ENCODE data around the gene RAI1. TPM values are rescaled to one million over a fixed set of nuclear protein-coding genes. Genes with fewer than 3 reads are reported as not detected.
A peak's percentile ranks its signal among the peaks of the same experiment; 100 is the strongest.

Gene RAI1
- total RNA-seq, 2 experiments from 2014 or later: 17.1 to 49.4 TPM

- POLR2A ChIA-PET: interaction anchor here (0.9 to 1.1 kb wide), 2 partner anchors 89 to 90 kb away, joined by 3 to 4 read pairs; no protein-coding TSS in a partner anchor
- Histone ChIP-seq H3K4me3 (ENCODE audit: low read depth, low read length, poor library complexity, severe bottlenecking) (no peak overlapping the region), H3K9me2 (ENCODE audit: insufficient read depth, low read length) (no peaks in the 10 kb centered on the region), H4K20me1 (ENCODE audit: insufficient read depth, low read length) (0 out of 2 replicates have a peak, but pooled peaks cover 4% of the 10 kb centered on the region), H3K36me3 (ENCODE audit: insufficient read depth, low read length) (no peaks in the 10 kb centered on the region), H2AFZ (ENCODE audit: low read length) (no peak overlapping the region), H3K4me2 (ENCODE audit: low read length) (0 out of 2 replicates have a peak overlapping the region, but pooled peaks have one; percentile 93), H3K4me1 (ENCODE audit: insufficient read depth, low read length, poor library complexity, severe bottlenecking) (peaks cover 84% of the 10 kb centered on the region), H3K9me3 (ENCODE audit: low read length) (no peaks in the 10 kb centered on the region), H3K27ac (ENCODE audit: low read depth, low read length, poor library complexity, severe bottlenecking) (no peak overlapping the region), H3K79me2 (ENCODE audit: insufficient read depth, low read depth, low read length) (peaks cover 57% of the 10 kb centered on the region; the same call in 1 of the 2 replicates)
- CTCF ChIA-PET (ENCODE audit: unreplicated experiment): no interaction called here
- DNase-seq (ENCODE audit: low spot score): no peak
- intact Hi-C loops (cut with micrococcal nuclease; ENCODE audit: unreplicated experiment): no loop called here
- TSS peak; percentile 10 for BruUV-seq (replicated peaks)
- TF ChIP-seq EZH2phosphoT487 (IDR thresholded peaks at IDR 0.05; ENCODE audit: borderline replicate concordance, low read depth, low read length): no peak
- no peak for TF ChIP-seq CTCF (conservative IDR thresholded peaks at IDR 0.05; ENCODE audit: low read length)
Measured at GRCh38 chr17:17696085-17696484, 14.8 kb downstream of the RAI1 start.

- Histone ChIP-seq H3K4me2 (ENCODE audit: low read length) (no peak overlapping the region), H3K79me2 (ENCODE audit: insufficient read depth, low read depth, low read length) (peaks cover 54% of the 10 kb centered on the region; the same call in 1 of the 2 replicates), H3K27ac (ENCODE audit: low read depth, low read length, poor library complexity, severe bottlenecking) (no peak overlapping the region), H3K36me3 (ENCODE audit: insufficient read depth, low read length) (no peaks in the 10 kb centered on the region), H3K4me1 (ENCODE audit: insufficient read depth, low read length, poor library complexity, severe bottlenecking) (peaks cover 74% of the 10 kb centered on the region), H3K4me3 (ENCODE audit: low read depth, low read length, poor library complexity, severe bottlenecking) (no peak overlapping the region), H2AFZ (ENCODE audit: low read length) (no peak overlapping the region), H3K9me2 (ENCODE audit: insufficient read depth, low read length) (no peaks in the 10 kb centered on the region), H3K9me3 (ENCODE audit: low read length) (no peaks in the 10 kb centered on the region), H4K20me1 (ENCODE audit: insufficient read depth, low read length) (0 out of 2 replicates have a peak, but pooled peaks cover 9% of the 10 kb centered on the region)
- ChIA-PET CTCF (ENCODE audit: unreplicated experiment) (no interaction called here), POLR2A (no interaction called here)
- intact Hi-C loops (cut with micrococcal nuclease; ENCODE audit: unreplicated experiment): no loop called here
- DNase-seq (ENCODE audit: low spot score): no peak
- BruUV-seq (replicated peaks): no TSS peak
- TF ChIP-seq CTCF (conservative IDR thresholded peaks at IDR 0.05; ENCODE audit: low read length) (no peak), EZH2phosphoT487 (IDR thresholded peaks at IDR 0.05; ENCODE audit: borderline replicate concordance, low read depth, low read length) (no peak)
Measured at GRCh38 chr17:17696882-17697633, 15.8 kb downstream of the RAI1 start.

- TF ChIP-seq CTCF (conservative IDR thresholded peaks at IDR 0.05; ENCODE audit: low read length): no peak
- TF ChIP-seq EZH2phosphoT487 (IDR thresholded peaks at IDR 0.05; ENCODE audit: borderline replicate concordance, low read depth, low read length): no peak
- no peaks in the 10 kb centered on the region for H3K9me3 ChIP-seq (ENCODE audit: low read length)
- no peak overlapping the region for H3K27ac ChIP-seq (ENCODE audit: low read depth, low read length, poor library complexity, severe bottlenecking)
- no peak for DNase-seq (ENCODE audit: low spot score)
- H2AFZ ChIP-seq (ENCODE audit: low read length): no peak overlapping the region
- no peaks in the 10 kb centered on the region for H3K9me2 ChIP-seq (ENCODE audit: insufficient read depth, low read length)
- H3K36me3 ChIP-seq (ENCODE audit: insufficient read depth, low read length): no peaks in the 10 kb centered on the region
- no peak overlapping the region for H3K4me3 ChIP-seq (ENCODE audit: low read depth, low read length, poor library complexity, severe bottlenecking)
- no TSS peak for BruUV-seq (replicated peaks)
- peaks cover 61% of the 10 kb centered on the region for H3K4me1 ChIP-seq (ENCODE audit: insufficient read depth, low read length, poor library complexity, severe bottlenecking)
- peaks cover 46% of the 10 kb centered on the region; the same call in 1 of the 2 replicates for H3K79me2 ChIP-seq (ENCODE audit: insufficient read depth, low read depth, low read length)
- ChIA-PET CTCF (ENCODE audit: unreplicated experiment) (no interaction called here), POLR2A (no interaction called here)
- intact Hi-C loops (cut with micrococcal nuclease; ENCODE audit: unreplicated experiment): no loop called here
- peak overlapping the region; percentile 11; the same call in 1 of the 2 replicates for H3K4me2 ChIP-seq (ENCODE audit: low read length)
- 0 out of 2 replicates have a peak, but pooled peaks cover 5% of the 10 kb centered on the region for H4K20me1 ChIP-seq (ENCODE audit: insufficient read depth, low read length)
Measured at GRCh38 chr17:17698371-17698770, 17.1 kb downstream of the RAI1 start.

Measured in OCI-LY7 (cell line).